MM.1S (cell line): ENCODE measurements around the gene CABP2.

Experiments used
- DNase-seq: peaks from one replicate; pipeline ENCODE4 v3.0.0-alpha.2; 2015
- H2AFZ ChIP-seq: fragments of 300-600 bp; sonication (generic); 2 replicates; pipeline ENCODE4 v1.6.0; 2016; ENCODE audit warnings: antibody characterized with exemption, low read length
- H3F3A ChIP-seq: fragments of 300-600 bp; sonication (generic); 2 replicates; pipeline ENCODE4 v1.6.1; 2016; ENCODE audit warnings: mild to moderate bottlenecking, antibody characterized with exemption, low read length, moderate library complexity, mixed read lengths; ENCODE audit not compliant: insufficient read depth
- H3K27ac ChIP-seq: fragments of 300-600 bp; sonication (generic); 2 replicates; pipeline ENCODE4 v1.5.1; 2016; ENCODE audit warnings: mild to moderate bottlenecking, low read length
- H3K27me3 ChIP-seq: fragments of 300-600 bp; sonication (generic); replicated peaks from 2 replicates; pipeline ENCODE4 v1.6.0; 2016; ENCODE audit warnings: low read length; ENCODE audit not compliant: insufficient read depth
- H3K36me3 ChIP-seq: fragments of 300-600 bp; sonication (generic); replicated peaks from 2 replicates; pipeline ENCODE4 v1.6.1; 2016; ENCODE audit warnings: mild to moderate bottlenecking, low read length, mixed read lengths; ENCODE audit not compliant: insufficient read depth
- H3K4me1 ChIP-seq: fragments of 300-600 bp; sonication (generic); 2 replicates; pipeline ENCODE4 v1.6.1; 2016; ENCODE audit warnings: low read length, mixed read lengths
- H3K4me2 ChIP-seq: fragments of 300-600 bp; sonication (generic); 2 replicates; pipeline ENCODE4 v1.6.0; 2016; ENCODE audit warnings: low read depth, low read length
- H3K4me3 ChIP-seq: fragments of 300-600 bp; sonication (generic); 2 replicates; pipeline ENCODE4 v1.5.1; 2016; ENCODE audit warnings: low read length, mixed read lengths
- H3K79me2 ChIP-seq: fragments of 300-600 bp; sonication (generic); 2 replicates; pipeline ENCODE4 v1.6.1; 2016; ENCODE audit warnings: mixed run types, low read length, mixed read lengths
- H3K9ac ChIP-seq: fragments of 300-600 bp; sonication (generic); 2 replicates; pipeline ENCODE4 v1.6.1; 2016; ENCODE audit warnings: low read length, mixed read lengths
- H3K9me2 ChIP-seq: fragments of 300-600 bp; sonication (generic); replicated peaks from 2 replicates; pipeline ENCODE4 v1.6.1; 2016; ENCODE audit warnings: mild to moderate bottlenecking, low read length, mixed read lengths; ENCODE audit not compliant: insufficient read depth
- H3K9me3 ChIP-seq: fragments of 300-600 bp; sonication (generic); replicated peaks from 2 replicates; pipeline ENCODE4 v1.6.1; 2016; ENCODE audit warnings: mild to moderate bottlenecking, low read length, mixed read lengths; ENCODE audit not compliant: insufficient read depth
- H4K20me1 ChIP-seq: fragments of 300-600 bp; sonication (generic); 2 replicates; pipeline ENCODE4 v1.6.1; 2016; ENCODE audit warnings: mild to moderate bottlenecking, low read length, moderate library complexity, mixed read lengths; ENCODE audit not compliant: insufficient read depth
- EZH2 ChIP-seq: fragments of 300-600 bp; sonication (generic); optimal IDR thresholded peaks from 2 replicates; pipeline ENCODE3; 2017; ENCODE audit warnings: low read depth, mild to moderate bottlenecking, antibody characterized with exemption, low read length, mixed read lengths
- EZH2phosphoT487 ChIP-seq: fragments of 300-600 bp; sonication (generic); IDR thresholded peaks from 2 replicates; pipeline ENCODE4 v1.6.1; 2018; ENCODE audit warnings: antibody characterized with exemption, low read length
- TF ChIP-seq, protein P1 (sequence below): fragments of 300-600 bp; sonication (generic); IDR thresholded peaks from 2 replicates; pipeline ENCODE4 v1.5.1; 2016; ENCODE audit warnings: antibody characterized with exemption, low read length, mixed read lengths

The CABP2 gene

DNA sequence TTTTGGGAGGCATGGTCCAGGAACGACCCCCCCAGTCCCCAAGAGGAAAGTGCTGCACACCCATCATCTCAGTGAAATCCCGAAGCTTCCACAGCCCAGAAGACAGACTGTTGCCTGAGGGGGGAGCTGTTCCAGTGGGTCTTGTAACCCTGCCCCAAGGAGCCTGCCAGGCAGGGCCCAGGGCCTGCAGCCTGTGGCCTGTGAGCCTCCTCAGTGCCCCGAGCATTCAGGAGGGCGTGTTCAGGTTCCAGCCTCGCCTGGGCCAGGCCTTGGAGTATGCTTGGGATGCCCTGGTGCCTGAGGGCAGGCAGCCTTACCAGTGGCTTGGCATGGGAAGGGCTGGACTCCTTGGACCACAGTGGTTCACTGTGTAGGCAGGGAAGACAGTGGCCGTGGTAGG is 18.0 kb upstream of the CABP2 start:
- no peaks in the 10 kb centered on the region for H3K9me3 ChIP-seq
- H2AFZ ChIP-seq, result no peak overlapping the region
- no peaks in the 10 kb centered on the region for H4K20me1 ChIP-seq
- no peak for DNase-seq
- H3K27ac ChIP-seq, result no peak overlapping the region
- H3K4me2 ChIP-seq, result no peak overlapping the region
- TF ChIP-seq, protein P1, sequence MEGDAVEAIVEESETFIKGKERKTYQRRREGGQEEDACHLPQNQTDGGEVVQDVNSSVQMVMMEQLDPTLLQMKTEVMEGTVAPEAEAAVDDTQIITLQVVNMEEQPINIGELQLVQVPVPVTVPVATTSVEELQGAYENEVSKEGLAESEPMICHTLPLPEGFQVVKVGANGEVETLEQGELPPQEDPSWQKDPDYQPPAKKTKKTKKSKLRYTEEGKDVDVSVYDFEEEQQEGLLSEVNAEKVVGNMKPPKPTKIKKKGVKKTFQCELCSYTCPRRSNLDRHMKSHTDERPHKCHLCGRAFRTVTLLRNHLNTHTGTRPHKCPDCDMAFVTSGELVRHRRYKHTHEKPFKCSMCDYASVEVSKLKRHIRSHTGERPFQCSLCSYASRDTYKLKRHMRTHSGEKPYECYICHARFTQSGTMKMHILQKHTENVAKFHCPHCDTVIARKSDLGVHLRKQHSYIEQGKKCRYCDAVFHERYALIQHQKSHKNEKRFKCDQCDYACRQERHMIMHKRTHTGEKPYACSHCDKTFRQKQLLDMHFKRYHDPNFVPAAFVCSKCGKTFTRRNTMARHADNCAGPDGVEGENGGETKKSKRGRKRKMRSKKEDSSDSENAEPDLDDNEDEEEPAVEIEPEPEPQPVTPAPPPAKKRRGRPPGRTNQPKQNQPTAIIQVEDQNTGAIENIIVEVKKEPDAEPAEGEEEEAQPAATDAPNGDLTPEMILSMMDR, result no peak
- no peak for TF ChIP-seq EZH2
- TF ChIP-seq EZH2phosphoT487, result no peak
- no peak overlapping the region for H3K4me3 ChIP-seq
- no peaks in the 10 kb centered on the region for H3F3A ChIP-seq
- no peaks in the 10 kb centered on the region for H3K79me2 ChIP-seq
- H3K4me1 ChIP-seq, result no peaks in the 10 kb centered on the region
- no peak overlapping the region for H3K9ac ChIP-seq
- no peaks in the 10 kb centered on the region for H3K36me3 ChIP-seq
- H3K27me3 ChIP-seq, result no peaks in the 10 kb centered on the region
- no peaks in the 10 kb centered on the region for H3K9me2 ChIP-seq

DNA sequence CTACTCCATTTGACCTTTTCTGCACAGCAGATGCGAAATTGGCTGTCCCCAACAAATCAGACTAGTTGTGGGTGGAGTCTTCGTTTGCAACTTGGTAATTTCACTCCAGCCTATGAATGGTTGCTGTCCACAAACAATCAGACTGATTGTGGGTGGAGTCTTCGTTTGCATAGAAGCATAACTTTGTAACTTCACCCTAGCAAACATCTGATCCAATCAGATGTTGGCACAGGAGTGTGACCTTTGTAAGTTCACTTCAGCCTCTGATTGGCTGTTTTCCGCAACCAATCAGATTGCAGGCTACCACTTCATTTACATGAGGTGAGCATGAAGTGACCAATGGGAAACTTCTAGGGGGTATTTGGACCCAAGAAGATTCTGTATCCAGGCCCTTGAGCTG is 16.3 kb upstream of the CABP2 start:
- no peak overlapping the region for H3K27ac ChIP-seq
- H3K4me2 ChIP-seq, result no peak overlapping the region
- H3K79me2 ChIP-seq, result no peaks in the 10 kb centered on the region
- no peak overlapping the region for H2AFZ ChIP-seq
- no peaks in the 10 kb centered on the region for H3F3A ChIP-seq
- no peaks in the 10 kb centered on the region for H3K9me3 ChIP-seq
- H3K9me2 ChIP-seq, result no peaks in the 10 kb centered on the region
- no peak for DNase-seq
- no peaks in the 10 kb centered on the region for H3K36me3 ChIP-seq
- TF ChIP-seq EZH2phosphoT487 (no peak), EZH2 (no peak)
- TF ChIP-seq, protein P1, result no peak
- no peaks in the 10 kb centered on the region for H4K20me1 ChIP-seq
- H3K27me3 ChIP-seq, result no peaks in the 10 kb centered on the region; the same call in 1 of the 2 replicates
- no peaks in the 10 kb centered on the region for H3K4me1 ChIP-seq
- H3K4me3 ChIP-seq, result no peak overlapping the region
- no peak overlapping the region for H3K9ac ChIP-seq

DNA sequence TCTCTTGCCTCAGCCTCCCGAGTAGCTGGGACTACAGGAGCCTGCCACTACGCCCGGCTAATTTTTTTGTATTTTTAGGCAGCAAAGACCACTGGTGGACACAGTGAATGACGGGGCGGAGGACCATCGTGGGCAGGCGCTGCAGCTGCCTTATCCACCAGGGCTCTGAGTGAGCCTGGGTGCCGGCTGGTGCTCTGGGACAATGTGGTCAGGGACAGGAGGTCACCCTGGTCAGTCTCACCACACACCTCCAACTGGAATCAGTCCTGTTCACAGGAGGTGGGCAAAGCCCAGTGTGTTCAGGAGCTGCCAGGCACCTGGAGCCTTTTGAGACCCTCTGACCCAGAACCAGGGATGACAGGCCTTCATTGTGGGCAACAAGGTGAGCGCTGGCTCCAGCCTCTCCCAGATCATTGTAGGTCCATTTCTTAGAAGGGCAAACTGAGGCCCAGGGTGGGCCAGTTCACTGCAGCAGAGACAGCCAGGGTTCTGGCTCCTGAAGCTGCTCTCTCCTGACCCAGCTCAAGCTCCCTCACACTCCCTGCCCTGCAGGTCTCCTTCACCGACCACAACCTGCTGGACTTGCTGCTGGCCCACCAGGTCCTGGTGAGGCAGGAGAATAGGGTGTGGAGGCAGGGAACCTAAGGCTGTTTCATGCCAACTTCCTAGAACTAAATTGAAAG is 15.7 kb upstream of the CABP2 start:
- Histone ChIP-seq H3K27me3 (peaks cover 2% of the 10 kb centered on the region; the same call in 1 of the 2 replicates), H3K36me3 (no peaks in the 10 kb centered on the region), H3K9ac (no peak overlapping the region), H4K20me1 (no peaks in the 10 kb centered on the region), H3K4me2 (no peak overlapping the region), H3K79me2 (no peaks in the 10 kb centered on the region), H3F3A (no peaks in the 10 kb centered on the region), H3K4me3 (no peak overlapping the region), H3K4me1 (no peaks in the 10 kb centered on the region), H3K27ac (no peak overlapping the region), H3K9me3 (no peaks in the 10 kb centered on the region), H3K9me2 (no peaks in the 10 kb centered on the region), H2AFZ (no peak overlapping the region)
- no peak for DNase-seq
- TF ChIP-seq, protein P1, result no peak
- TF ChIP-seq EZH2, result no peak
- no peak for TF ChIP-seq EZH2phosphoT487
